ENCODE measurements around the gene G6PC1.

- TF ChIP-seq EZH2 (IDR thresholded peaks at IDR 0.05; ENCODE audit: borderline replicate concordance, low read length) (no peak), CTCF (conservative IDR thresholded peaks at IDR 0.05 in 1 of 2, IDR thresholded peaks at IDR 0.05 in 1 of 2; ENCODE audit: extremely low read depth in 1 of 2, insufficient read depth in 1 of 2, low read depth in 1 of 2, low read length in 2 of 2) (no peak)
Measured at GRCh38 chr17:42882166-42882565, 18.4 kb upstream of the G6PC1 start.
